Smooth muscle cell (in vitro differentiated cells): ENCODE measurements around the gene PLK4. TPM values are rescaled to one million over a fixed set of nuclear protein-coding genes. Genes with fewer than 3 reads are reported as not detected.
A peak's percentile ranks its signal among the peaks of the same experiment; 100 is the strongest.

ENCODE experiments used
- DNase-seq: peaks from one replicate; lab custom pipeline; 2025; ENCODE audit not compliant: unreplicated experiment; lab: John Stamatoyannopoulos, UW
- H2AFZ ChIP-seq: fragments of 200-600 bp; sonication (generic); 2 replicates; pipeline ENCODE4 v1.6.0; 2016; ENCODE audit warnings: antibody characterized with exemption, low read depth, mild to moderate bottlenecking
- H3F3A ChIP-seq: fragments of 200-600 bp; sonication (generic); 2 replicates; pipeline ENCODE4 v1.6.0; 2017; ENCODE audit warnings: antibody characterized with exemption, low read depth
- H3K27ac ChIP-seq: fragments of 200-600 bp; sonication (generic); 2 replicates; pipeline ENCODE4 v1.5.1; 2016; ENCODE audit warnings: low read depth, mild to moderate bottlenecking
- H3K27me3 ChIP-seq: fragments of 200-600 bp; sonication (generic); 2 replicates; pipeline ENCODE4 v1.6.1; 2016; ENCODE audit warnings: low read depth, mild to moderate bottlenecking
- H3K36me3 ChIP-seq: fragments of 200-600 bp; sonication (generic); 2 replicates; pipeline ENCODE4 v1.5.1; 2016; ENCODE audit warnings: low read depth
- H3K4me1 ChIP-seq: fragments of 200-600 bp; sonication (generic); 2 replicates; pipeline ENCODE4 v1.5.1; 2016; ENCODE audit warnings: low read depth
- H3K4me2 ChIP-seq: fragments of 200-600 bp; sonication (generic); 2 replicates; pipeline ENCODE4 v1.6.0; 2016; ENCODE audit warnings: mild to moderate bottlenecking
- H3K4me3 ChIP-seq: fragments of 200-600 bp; sonication (generic); 2 replicates; pipeline ENCODE4 v1.5.1; 2016; ENCODE audit warnings: mild to moderate bottlenecking
- H3K79me2 ChIP-seq: fragments of 200-600 bp; sonication (generic); 2 replicates; pipeline ENCODE4 v1.6.0; 2016; ENCODE audit warnings: low read depth, mild to moderate bottlenecking
- H3K9ac ChIP-seq: fragments of 200-600 bp; sonication (generic); 2 replicates; pipeline ENCODE4 v1.6.0; 2016; ENCODE audit warnings: low read depth
- H3K9me3 ChIP-seq: fragments of 200-600 bp; sonication (generic); replicated peaks from 2 replicates; pipeline ENCODE4 v1.5.1; 2016; ENCODE audit warnings: low read depth
- H4K20me1 ChIP-seq: fragments of 200-600 bp; sonication (generic); 2 replicates; pipeline ENCODE4 v1.6.0; 2016; ENCODE audit warnings: low read depth
- WGBS: methylation state at CpG from one replicate; pipeline ENCODE4 v1.1.7; 2016; ENCODE audit warnings: low lambda C conversion rate; 5-methylcytosine and 5-hydroxymethylcytosine counted together
- polyA plus RNA-seq: library from polyadenylated mRNA; unstranded; fragments of >200 nt; fragmentation: Nextera tagmentation; extraction: Ambion mirVana; gene quantifications from 2 replicates; pipeline ENCODE4 v1.2.1, GENCODE V29; 2016
- total RNA-seq: library from RNA; depleted of rRNA; stranded (reverse); fragments of >200 nt; gene quantifications from 2 replicates; pipeline ENCODE4 v1.2.3, GENCODE V29; 2014
- TF ChIP-seq, protein P1 (sequence below): fragments of 200-600 bp; sonication (generic); IDR thresholded peaks from 2 replicates; pipeline ENCODE4 v1.5.1; 2017; ENCODE audit warnings: borderline replicate concordance, mild to moderate bottlenecking, antibody characterized with exemption; ENCODE audit not compliant: insufficient read depth, poor library complexity, severe bottlenecking

Gene PLK4
- total and polyA plus RNA-seq, 2 experiments from 2014 or later: 6.9 to 10.1 TPM

DNA sequence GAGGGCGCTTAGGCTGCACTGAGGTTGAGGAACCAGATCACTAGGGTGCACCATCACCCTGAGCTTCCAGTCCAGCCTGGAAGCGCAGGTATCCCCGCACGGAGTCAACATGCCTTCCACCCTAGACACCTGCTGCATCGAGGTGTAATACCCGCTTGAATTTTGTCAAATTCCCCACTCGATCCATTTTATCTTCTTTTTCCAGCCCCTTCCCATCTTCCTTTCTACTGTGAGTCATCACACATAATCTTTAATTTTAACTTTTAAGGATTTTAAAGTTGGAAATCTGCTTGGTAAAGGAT lies 821 bp downstream of the PLK4 start:
- no peaks in the 10 kb centered on the region for H3F3A ChIP-seq
- no peaks in the 10 kb centered on the region for H3K36me3 ChIP-seq
- DNase-seq: no peak
- peaks cover 17% of the 10 kb centered on the region for H3K4me1 ChIP-seq
- TF ChIP-seq, protein P1, sequence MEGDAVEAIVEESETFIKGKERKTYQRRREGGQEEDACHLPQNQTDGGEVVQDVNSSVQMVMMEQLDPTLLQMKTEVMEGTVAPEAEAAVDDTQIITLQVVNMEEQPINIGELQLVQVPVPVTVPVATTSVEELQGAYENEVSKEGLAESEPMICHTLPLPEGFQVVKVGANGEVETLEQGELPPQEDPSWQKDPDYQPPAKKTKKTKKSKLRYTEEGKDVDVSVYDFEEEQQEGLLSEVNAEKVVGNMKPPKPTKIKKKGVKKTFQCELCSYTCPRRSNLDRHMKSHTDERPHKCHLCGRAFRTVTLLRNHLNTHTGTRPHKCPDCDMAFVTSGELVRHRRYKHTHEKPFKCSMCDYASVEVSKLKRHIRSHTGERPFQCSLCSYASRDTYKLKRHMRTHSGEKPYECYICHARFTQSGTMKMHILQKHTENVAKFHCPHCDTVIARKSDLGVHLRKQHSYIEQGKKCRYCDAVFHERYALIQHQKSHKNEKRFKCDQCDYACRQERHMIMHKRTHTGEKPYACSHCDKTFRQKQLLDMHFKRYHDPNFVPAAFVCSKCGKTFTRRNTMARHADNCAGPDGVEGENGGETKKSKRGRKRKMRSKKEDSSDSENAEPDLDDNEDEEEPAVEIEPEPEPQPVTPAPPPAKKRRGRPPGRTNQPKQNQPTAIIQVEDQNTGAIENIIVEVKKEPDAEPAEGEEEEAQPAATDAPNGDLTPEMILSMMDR: no peak
- peak overlapping the region; percentile 90 for H3K4me2 ChIP-seq
- peak overlapping the region; percentile 64 for H3K9ac ChIP-seq
- 5% methylated on average over 7 of the region's 7 CpGs for WGBS
- H3K9me3 ChIP-seq: no peaks in the 10 kb centered on the region
- peaks cover 14% of the 10 kb centered on the region for H3K79me2 ChIP-seq
- H4K20me1 ChIP-seq: no peaks in the 10 kb centered on the region
- no peak overlapping the region for H3K27ac ChIP-seq
- peak overlapping the region; percentile 95 for H2AFZ ChIP-seq
- no peaks in the 10 kb centered on the region for H3K27me3 ChIP-seq
- H3K4me3 ChIP-seq: peak overlapping the region; percentile 86

DNA sequence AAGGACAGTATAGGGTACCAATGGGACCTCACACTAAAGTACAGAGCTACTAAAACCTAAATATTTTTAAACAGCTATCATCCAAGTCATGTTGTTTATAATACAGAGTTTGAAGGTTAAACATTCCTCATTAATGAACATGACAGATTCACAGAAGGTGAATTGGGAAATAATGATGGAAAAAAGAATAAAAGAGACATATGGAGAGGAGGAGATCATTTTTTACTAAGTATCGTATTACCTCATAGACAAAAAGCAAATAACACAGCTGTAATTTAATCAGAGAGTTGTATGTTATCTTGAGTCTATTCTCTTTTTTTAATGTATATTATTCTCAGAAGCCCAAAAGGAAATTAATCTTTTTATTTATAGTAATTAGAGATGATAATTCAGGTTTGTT lies 7.9 kb downstream of the PLK4 start:
- Histone ChIP-seq H3K9me3 (no peaks in the 10 kb centered on the region), H4K20me1 (no peaks in the 10 kb centered on the region), H3K4me2 (no peak overlapping the region), H3K27ac (no peak overlapping the region), H3K79me2 (peaks cover 3% of the 10 kb centered on the region), H3F3A (no peaks in the 10 kb centered on the region), H3K36me3 (peaks cover 5% of the 10 kb centered on the region), H3K27me3 (no peaks in the 10 kb centered on the region), H3K4me1 (no peaks in the 10 kb centered on the region), H3K9ac (no peak overlapping the region), H2AFZ (no peak overlapping the region), H3K4me3 (no peak overlapping the region)
- DNase-seq: no peak
- WGBS: 100% methylated on average over 1 of the region's 1 CpG
- TF ChIP-seq, protein P1: no peak

DNA sequence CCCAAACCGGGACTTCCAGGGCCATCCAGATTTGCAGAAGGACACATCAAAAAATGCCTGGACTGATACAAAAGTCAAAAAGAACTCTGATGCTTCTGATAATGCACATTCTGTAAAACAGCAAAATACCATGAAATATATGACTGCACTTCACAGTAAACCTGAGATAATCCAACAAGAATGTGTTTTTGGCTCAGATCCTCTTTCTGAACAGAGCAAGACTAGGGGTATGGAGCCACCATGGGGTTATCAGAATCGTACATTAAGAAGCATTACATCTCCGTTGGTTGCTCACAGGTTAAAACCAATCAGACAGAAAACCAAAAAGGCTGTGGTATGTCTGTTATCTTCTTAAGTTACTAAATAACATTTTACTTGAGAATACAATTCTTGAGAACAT lies 9.2 kb downstream of the PLK4 start:
- Histone ChIP-seq H3K27ac (no peak overlapping the region), H3K9me3 (no peaks in the 10 kb centered on the region), H3K4me2 (no peak overlapping the region), H3K79me2 (peaks cover 3% of the 10 kb centered on the region), H3K36me3 (peaks cover 10% of the 10 kb centered on the region), H3K9ac (no peak overlapping the region), H2AFZ (no peak overlapping the region), H3K4me1 (no peaks in the 10 kb centered on the region), H4K20me1 (no peaks in the 10 kb centered on the region), H3K4me3 (no peak overlapping the region), H3F3A (no peaks in the 10 kb centered on the region), H3K27me3 (no peaks in the 10 kb centered on the region)
- WGBS: 94% methylated on average over 3 of the region's 3 CpGs
- TF ChIP-seq, protein P1: no peak
- no peak for DNase-seq

DNA sequence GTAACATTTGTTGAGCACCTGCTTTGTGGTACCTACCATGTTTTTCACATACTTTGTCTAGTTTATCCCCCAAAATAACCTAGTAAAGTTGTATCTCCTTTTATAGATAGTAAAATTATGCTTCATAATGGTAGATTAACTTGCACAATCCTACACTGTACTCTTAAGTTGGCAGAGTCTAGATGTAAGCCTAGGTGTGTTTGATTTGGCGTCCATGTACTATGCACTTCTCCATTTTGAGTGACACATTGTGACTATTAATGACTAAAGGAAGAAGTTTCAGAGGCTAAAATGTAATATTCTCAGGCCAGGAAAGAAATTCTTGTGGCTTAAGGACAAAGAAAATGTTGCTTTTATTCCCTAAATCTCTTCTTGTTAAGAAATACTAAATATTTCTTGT lies 15.4 kb downstream of the PLK4 start:
- no peaks in the 10 kb centered on the region for H3K79me2 ChIP-seq
- DNase-seq: no peak
- no peak overlapping the region for H3K4me2 ChIP-seq
- no peaks in the 10 kb centered on the region for H3F3A ChIP-seq
- H3K27ac ChIP-seq: no peak overlapping the region
- 93% methylated on average over 1 of the region's 1 CpG for WGBS
- peaks cover 10% of the 10 kb centered on the region for H3K36me3 ChIP-seq
- no peaks in the 10 kb centered on the region for H3K27me3 ChIP-seq
- no peak overlapping the region for H3K4me3 ChIP-seq
- no peak overlapping the region for H3K9ac ChIP-seq
- TF ChIP-seq, protein P1: no peak
- H4K20me1 ChIP-seq: no peaks in the 10 kb centered on the region
- no peaks in the 10 kb centered on the region for H3K4me1 ChIP-seq
- no peak overlapping the region for H2AFZ ChIP-seq
- no peaks in the 10 kb centered on the region for H3K9me3 ChIP-seq
